ENCODE measurements around the gene CD8B2. TPM values are rescaled to one million over a fixed set of nuclear protein-coding genes. Genes with fewer than 3 reads are reported as not detected.

The CD8B2 gene
- total RNA-seq (2022; extraction: Qiagen RNA extraction), result not detected in 5 replicates

GRCh38 chr2:106486551-106487385, at the start of gene CD8B2:
Gene CD8B2 (plus strand): TSS chr2:106487364. CDS start chr2:106487427, 63 bp downstream.

DNA sequence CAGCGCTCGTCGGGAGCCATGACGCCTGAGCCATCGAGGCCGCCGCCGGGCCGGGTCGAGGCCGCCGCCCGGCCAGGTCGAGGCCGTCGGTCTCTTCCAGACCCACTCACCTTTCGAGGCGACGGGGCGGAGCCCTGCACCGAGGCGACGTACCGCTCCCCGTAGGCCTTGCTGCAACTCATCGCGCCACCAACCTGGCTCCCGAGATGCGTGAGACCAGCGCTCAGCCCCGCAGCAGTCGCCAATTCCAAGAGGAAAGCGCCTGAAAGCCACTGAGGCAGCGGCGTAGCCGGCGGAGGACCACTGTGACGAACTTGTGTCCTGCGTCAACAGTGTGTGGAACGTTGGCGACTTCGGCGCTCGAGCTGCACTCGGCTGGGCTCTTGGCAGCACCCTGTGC, 19.1 kb upstream of the CD8B2 start, which contains the start of gene RGPD3:
Gene RGPD3 (minus strand): TSS at position 307 of the 400 bp plus-strand sequence. CDS start 125 bp downstream, at position 182.

Other genes with a start within 250 kb of the CD8B2 start
- 0.14 to 0.25 TPM (median 0.16 TPM) in 5 replicates for gene RGPD3, start 19.0 kb upstream of the CD8B2 start, total RNA-seq (2022; extraction: Qiagen RNA extraction)

Measured in A549 treated with dexamethasone at 1 μM for 4 hours (cell line).